ENCODE measurements around the gene NUP210L. TPM values are rescaled to one million over a fixed set of nuclear protein-coding genes. Genes with fewer than 3 reads are reported as not detected.
A peak's percentile ranks its signal among the peaks of the same experiment; 100 is the strongest.

Gene NUP210L
- polyA plus RNA-seq, 4 donors = 0.01 to 0.03 TPM; not detected in 2

DNA sequence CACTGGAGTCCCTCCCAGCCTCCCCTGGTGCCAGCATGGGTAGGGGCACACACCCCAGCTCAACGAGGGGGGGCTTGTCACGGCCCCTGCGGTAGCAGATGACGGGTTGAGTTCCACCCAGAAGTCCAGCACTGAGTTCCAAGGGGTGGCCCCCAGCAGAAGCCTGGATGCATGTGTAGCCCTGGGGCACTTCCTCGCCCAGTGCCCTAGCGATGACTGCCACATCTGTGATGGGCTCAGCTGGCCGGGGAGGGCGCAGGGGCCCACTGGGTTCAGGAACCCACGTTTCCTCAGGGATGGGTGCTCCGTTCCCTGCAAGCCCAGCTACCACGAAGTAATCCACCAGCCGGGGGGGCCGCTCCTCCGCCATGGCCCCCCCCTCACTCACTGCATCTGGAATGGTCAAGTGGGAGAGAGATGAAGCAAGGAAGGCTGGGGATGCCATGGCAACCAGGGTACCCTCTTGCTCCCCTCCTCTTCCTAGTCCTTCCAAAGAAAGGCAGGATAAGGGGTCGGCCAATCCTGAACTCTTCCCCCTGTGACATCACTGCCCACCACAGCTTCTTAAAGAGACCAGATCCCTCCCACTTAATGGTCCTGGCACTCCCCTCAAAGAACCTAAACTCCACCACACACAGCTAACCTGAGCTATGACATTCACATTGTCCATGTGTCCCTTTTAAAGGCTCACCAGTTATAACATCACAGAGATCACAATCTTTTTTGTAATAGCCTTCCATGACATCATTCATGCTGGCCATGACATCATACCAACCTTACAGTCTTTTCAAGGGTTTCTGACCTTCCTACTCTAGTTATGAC, 210.7 kb downstream of the NUP210L start:
- H3K27me3 ChIP-seq (ENCODE audit: control insufficient read depth in 3 of 3, insufficient read depth in 3 of 3, low read length in 3 of 3) = no peaks in the 10 kb centered on the region
- H3K27ac ChIP-seq (ENCODE audit: low read depth in 1 of 3, low read length in 2 of 3) = peak overlapping the region in 1 of 3 donors; percentile 97
- WGBS, 3 donors = 86 to 87% (median 87%) methylated on average over 15 of the region's 15 CpGs
- H3K4me1 ChIP-seq (ENCODE audit: control insufficient read depth in 3 of 3, insufficient read depth in 2 of 3, low read depth in 1 of 3, low read length in 2 of 3) = peaks cover 0 to 7% (median 0%) of the 10 kb centered on the region in 3 donors
- DNase-seq (no peak), FAIRE-seq (no peak)
- H3K9me3 ChIP-seq (ENCODE audit: control insufficient read depth in 2 of 2, insufficient read depth in 1 of 2, low read depth in 1 of 2, low read length in 1 of 2) = no peaks in the 10 kb centered on the region
- no peak overlapping the region for H3K4me3 ChIP-seq (ENCODE audit: low read depth in 1 of 3, low read length in 3 of 3)
- peaks cover 8 to 77% (median 19%) of the 10 kb centered on the region in 3 donors for H3K36me3 ChIP-seq (ENCODE audit: control insufficient read depth in 3 of 3, insufficient read depth in 2 of 3, low read depth in 1 of 3, low read length in 3 of 3)

GRCh38 chr1:153942766-153943549, 211.9 kb downstream of the NUP210L start:
- Histone ChIP-seq H3K9me3 (ENCODE audit: control insufficient read depth in 2 of 2, insufficient read depth in 1 of 2, low read depth in 1 of 2, low read length in 1 of 2) (no peaks in the 10 kb centered on the region), H3K36me3 (ENCODE audit: control insufficient read depth in 3 of 3, insufficient read depth in 2 of 3, low read depth in 1 of 3, low read length in 3 of 3) (peaks cover 4 to 72% (median 15%) of the 10 kb centered on the region in 3 donors), H3K27ac (ENCODE audit: low read depth in 1 of 3, low read length in 2 of 3) (no peak overlapping the region), H3K4me3 (ENCODE audit: low read depth in 1 of 3, low read length in 3 of 3) (no peak overlapping the region), H3K4me1 (ENCODE audit: control insufficient read depth in 3 of 3, insufficient read depth in 2 of 3, low read depth in 1 of 3, low read length in 2 of 3) (peaks cover 0 to 7% (median 0%) of the 10 kb centered on the region in 3 donors), H3K27me3 (ENCODE audit: control insufficient read depth in 3 of 3, insufficient read depth in 3 of 3, low read length in 3 of 3) (no peaks in the 10 kb centered on the region)
- 89 to 92% (median 91%) methylated on average over 11 of the region's 11 CpGs for WGBS, 3 donors
- no peak for FAIRE-seq
- no peak for DNase-seq

Other genes with a start within 250 kb of the NUP210L start
- gene GATAD2B, start 232.1 kb downstream of the NUP210L start, polyA plus RNA-seq = 10 to 100 TPM in 1 of 4 donors, 1 to 10 TPM in 3; 2.9 to 11.3 (median 4.0) TPM
- 10 to 100 TPM; 18.9 to 35.6 (median 20.3) TPM for gene DENND4B, start 208.4 kb downstream of the NUP210L start, polyA plus RNA-seq
- 10 to 100 TPM; 21.7 to 49.4 (median 33.3) TPM for gene CRTC2, start 196.5 kb downstream of the NUP210L start, polyA plus RNA-seq
- 100 to 1,000 TPM in 1 of 4 donors, 10 to 100 TPM in 3; 23.7 to 100 (median 65.4) TPM for gene SLC39A1, start 191.5 kb downstream of the NUP210L start, polyA plus RNA-seq
- gene CREB3L4, start 187.2 kb downstream of the NUP210L start, polyA plus RNA-seq = 10 to 100 TPM in 2 of 4 donors, 1 to 10 TPM in 2; 5.8 to 24.1 (median 11.7) TPM
- 100 to 1,000 TPM; 139 to 307 (median 237) TPM for gene JTB, start 177.4 kb downstream of the NUP210L start, polyA plus RNA-seq
- gene RAB13, start 168.7 kb downstream of the NUP210L start, polyA plus RNA-seq = 100 to 1,000 TPM; 117 to 179 (median 136) TPM
- over 10,000 TPM in 2 of 4 donors, 1,000 to 10,000 TPM in 2; 6,335 to 13,657 (median 9,525) TPM for gene RPS27, start 164.3 kb downstream of the NUP210L start, polyA plus RNA-seq
- 100 to 1,000 TPM; 244 to 335 (median 277) TPM for gene TPM3, start 37.0 kb upstream of the NUP210L start, polyA plus RNA-seq
- not detected for gene CFAP141, start 51.3 kb upstream of the NUP210L start, polyA plus RNA-seq
- gene UBAP2L, start 65.9 kb upstream of the NUP210L start, polyA plus RNA-seq = 100 to 1,000 TPM in 1 of 4 donors, 10 to 100 TPM in 3; 29.7 to 133 (median 41.1) TPM
- gene HAX1, start 117.6 kb upstream of the NUP210L start, polyA plus RNA-seq = 100 to 1,000 TPM in 3 of 4 donors, 10 to 100 TPM in 1; 63.2 to 131 (median 119) TPM
- gene AQP10, start 166.0 kb upstream of the NUP210L start, polyA plus RNA-seq = 100 to 1,000 TPM in 1 of 4 donors, 10 to 100 TPM in 1, 1 to 10 TPM in 1, under 1 TPM in 1; 0.30 to 103 (median 22.5) TPM
- gene ATP8B2, start 170.5 kb upstream of the NUP210L start, polyA plus RNA-seq = 10 to 100 TPM in 3 of 4 donors, 1 to 10 TPM in 1; 3.9 to 19.7 (median 14.9) TPM